WERI-Rb-1 (cell line): ENCODE data around the gene PTPRN2.

Source experiments
- DNase-seq: peaks from one replicate; pipeline ENCODE4 v3.0.0-alpha.2; 2020
- H3K27ac ChIP-seq: fragments of 250-450 bp; sonication (Bioruptor Pico); 2 replicates; pipeline ENCODE4 v1.5.1; 2020; ENCODE audit warnings: mild to moderate bottlenecking, moderate library complexity
- H3K27me3 ChIP-seq: fragments of 250-450 bp; sonication (Bioruptor Pico); 2 replicates; pipeline ENCODE4 v1.5.1; 2021; ENCODE audit warnings: mild to moderate bottlenecking, low read depth, moderate library complexity; ENCODE audit not compliant: insufficient read depth, severe bottlenecking
- H3K36me3 ChIP-seq: fragments of 250-450 bp; sonication (Bioruptor Pico); 2 replicates; pipeline ENCODE4 v1.5.1; 2020; ENCODE audit warnings: mild to moderate bottlenecking, moderate library complexity
- H3K4me3 ChIP-seq: 2 replicates; pipeline ENCODE4 v1.5.1; 2011; ENCODE audit warnings: low read depth, mild to moderate bottlenecking, control low read depth, low read length
- H3K9me3 ChIP-seq: fragments of 250-450 bp; sonication (Bioruptor Pico); 2 replicates; pipeline ENCODE4 v1.5.1; 2021; ENCODE audit warnings: mild to moderate bottlenecking, moderate library complexity; ENCODE audit not compliant: severe bottlenecking
- CTCF ChIP-seq: IDR thresholded peaks from 2 replicates; pipeline ENCODE4 v1.5.1; 2011; ENCODE audit warnings: low read depth, mild to moderate bottlenecking, control low read depth, inconsistent platforms, low read length

Gene PTPRN2

DNA sequence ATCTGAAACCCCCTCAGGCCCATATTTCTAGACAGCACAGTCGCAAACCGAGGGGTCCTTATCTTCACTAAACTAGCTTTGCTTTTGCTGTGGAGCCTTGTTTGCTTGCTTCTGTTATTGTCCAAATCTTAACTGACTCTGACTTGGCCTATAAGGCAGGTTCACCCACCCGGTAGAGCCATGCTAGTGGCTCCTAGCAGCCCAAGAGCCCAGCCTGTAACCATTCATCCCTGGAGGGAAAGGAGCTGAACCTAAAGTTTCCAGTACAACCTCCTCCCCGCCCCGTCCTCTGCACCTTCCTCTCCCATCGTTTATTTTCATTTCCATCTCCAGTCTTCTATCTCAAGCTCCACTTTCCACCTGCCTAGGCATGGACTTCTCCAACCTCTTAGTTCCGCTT is 345.7 kb downstream of the PTPRN2 start:
- no peaks in the 10 kb centered on the region for H3K9me3 ChIP-seq
- TF ChIP-seq CTCF: no peak
- H3K36me3 ChIP-seq: no peaks in the 10 kb centered on the region
- no peak overlapping the region for H3K4me3 ChIP-seq
- no peak for DNase-seq
- no peaks in the 10 kb centered on the region for H3K27me3 ChIP-seq
- H3K27ac ChIP-seq: no peak overlapping the region

DNA sequence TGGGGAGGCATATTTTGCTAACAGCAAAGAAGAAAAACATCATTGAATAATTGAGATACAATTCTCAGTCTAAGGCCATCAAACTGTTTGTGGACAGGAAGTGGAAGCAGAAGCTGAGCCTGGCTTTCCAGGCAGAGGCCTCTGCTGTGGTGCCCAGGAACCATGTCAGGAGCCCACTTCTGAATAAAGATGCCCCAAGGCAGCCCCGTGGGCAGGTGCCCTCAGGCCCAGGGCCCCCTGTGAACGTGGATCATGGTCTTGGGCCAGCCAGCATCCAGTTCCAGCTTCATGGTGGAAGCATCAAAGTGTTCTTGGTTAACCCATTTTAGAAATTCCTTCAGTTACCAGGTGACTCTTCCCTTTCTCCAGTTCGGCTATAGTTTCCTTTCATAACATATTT is 346.8 kb downstream of the PTPRN2 start:
- DNase-seq: no peak
- Histone ChIP-seq H3K4me3 (no peak overlapping the region), H3K27ac (no peak overlapping the region), H3K27me3 (no peaks in the 10 kb centered on the region), H3K9me3 (no peaks in the 10 kb centered on the region), H3K36me3 (no peaks in the 10 kb centered on the region)
- TF ChIP-seq CTCF: no peak

DNA sequence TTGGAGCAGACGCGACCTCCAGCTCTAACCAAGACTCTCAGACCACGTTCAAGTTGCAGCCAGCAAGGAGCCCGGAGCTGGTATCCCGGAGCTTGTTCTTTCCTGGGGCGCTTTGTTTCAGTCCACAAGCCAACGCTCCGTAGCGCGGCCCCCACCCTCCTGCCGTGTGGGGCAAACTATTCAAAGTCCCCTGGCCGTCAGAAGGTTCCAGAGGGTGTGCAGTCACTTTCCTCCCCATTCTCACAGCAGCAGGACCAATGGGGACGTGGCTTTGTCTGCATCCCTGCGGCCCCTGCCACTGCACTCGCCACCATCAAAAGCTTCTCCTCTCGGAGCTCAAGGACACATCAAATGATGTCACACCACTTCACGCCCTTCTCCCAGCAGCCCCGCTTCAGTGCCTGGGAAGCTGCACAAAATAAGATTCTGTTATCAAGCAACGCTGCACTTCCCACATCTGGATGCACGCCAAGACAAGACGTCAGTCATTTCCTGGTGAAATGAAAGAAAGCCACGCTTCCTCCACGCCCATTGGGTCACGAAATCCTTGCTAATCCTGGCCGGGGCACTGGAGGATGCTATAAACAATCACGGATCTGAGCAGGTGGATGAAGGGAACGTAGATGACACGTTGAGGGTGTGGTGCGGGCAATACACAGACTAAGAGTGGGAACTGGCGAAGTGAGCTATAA is 348.2 kb downstream of the PTPRN2 start:
- no peaks in the 10 kb centered on the region for H3K27me3 ChIP-seq
- no peaks in the 10 kb centered on the region for H3K36me3 ChIP-seq
- no peak for TF ChIP-seq CTCF
- no peak for DNase-seq
- H3K27ac ChIP-seq: no peak overlapping the region
- no peak overlapping the region for H3K4me3 ChIP-seq
- H3K9me3 ChIP-seq: no peaks in the 10 kb centered on the region

DNA sequence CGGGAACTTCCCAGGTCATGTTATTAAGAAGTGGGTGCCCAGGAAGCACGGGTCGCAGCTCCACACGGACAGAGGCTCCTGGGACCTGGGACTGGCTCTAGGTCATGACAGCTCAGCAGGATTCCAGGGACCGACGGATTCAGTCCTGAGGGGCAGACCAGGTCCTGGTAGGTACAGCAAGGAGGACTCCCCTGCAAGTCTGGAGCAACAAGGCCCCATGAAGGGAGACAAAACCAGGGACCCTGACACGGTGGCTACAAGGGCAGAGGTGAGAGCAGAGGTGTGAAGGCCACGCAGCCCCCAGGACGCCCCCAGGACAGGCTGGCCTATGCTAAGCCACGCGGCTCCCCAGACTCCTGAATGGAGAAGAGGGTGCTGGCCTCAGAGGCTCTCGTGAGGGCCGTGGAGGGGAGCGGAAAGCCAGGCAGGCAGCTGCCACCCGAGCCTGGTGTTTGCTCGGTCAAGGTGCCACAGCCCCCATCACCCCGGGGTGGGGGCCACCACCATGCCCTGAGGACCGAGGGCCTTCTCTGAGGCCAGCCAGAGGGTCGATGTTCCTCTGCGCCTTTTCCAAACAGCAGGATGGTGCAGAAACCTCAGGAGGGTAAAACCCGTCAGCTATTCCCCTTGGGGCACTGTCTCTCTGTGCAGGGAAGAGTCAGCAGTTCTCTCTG is 348.9 kb downstream of the PTPRN2 start:
- no peaks in the 10 kb centered on the region for H3K36me3 ChIP-seq
- no peak overlapping the region for H3K27ac ChIP-seq
- no peak for DNase-seq
- no peaks in the 10 kb centered on the region for H3K27me3 ChIP-seq
- H3K9me3 ChIP-seq: no peaks in the 10 kb centered on the region
- no peak overlapping the region for H3K4me3 ChIP-seq
- no peak for TF ChIP-seq CTCF

GRCh38 chr7:158237672-158238335 is 349.8 kb downstream of the PTPRN2 start:
- Histone ChIP-seq H3K27me3 (no peaks in the 10 kb centered on the region), H3K36me3 (no peaks in the 10 kb centered on the region), H3K27ac (no peak overlapping the region), H3K4me3 (no peak overlapping the region), H3K9me3 (no peaks in the 10 kb centered on the region)
- no peak for TF ChIP-seq CTCF
- no peak for DNase-seq
